GM12878 (cell line): ENCODE data around the gene CIAO2A.

Source experiments
- EED ChIP-seq: sonication (generic); IDR thresholded peaks from 2 replicates; pipeline ENCODE4 v1.6.1; 2016; ENCODE audit warnings: antibody characterized with exemption, low read depth
- ELK1 ChIP-seq: IDR thresholded peaks from 2 replicates; pipeline ENCODE4 v1.6.1; 2012; ENCODE audit warnings: low read depth, low read length, improper control_type of control experiment
- EZH2 ChIP-seq: IDR thresholded peaks from 2 replicates; pipeline ENCODE4 v1.6.1; 2012; ENCODE audit warnings: low read depth, mild to moderate bottlenecking, control low read depth, inconsistent platforms, low read length, borderline replicate concordance; ENCODE audit not compliant: control insufficient read depth
- POLR2A ChIP-seq: IDR thresholded peaks from 2 replicates; pipeline ENCODE4 v1.6.1; 2011; ENCODE audit warnings: low read depth, mild to moderate bottlenecking, low read length
- RAD21 ChIP-seq: IDR thresholded peaks from 2 replicates; pipeline ENCODE4 v1.6.1; 2011; ENCODE audit warnings: mild to moderate bottlenecking, low read depth, low read length, moderate library complexity; ENCODE audit not compliant: insufficient read depth
- TCF7 ChIP-seq: IDR thresholded peaks from 2 replicates; pipeline ENCODE4 v1.6.1; 2014; ENCODE audit warnings: antibody characterized with exemption, borderline replicate concordance
- YY1 ChIP-seq: IDR thresholded peaks from 2 replicates; pipeline ENCODE4 v1.6.1; 2011; ENCODE audit warnings: low read depth, mild to moderate bottlenecking, low read length
- ZNF274 ChIP-seq: IDR thresholded peaks from one replicate; pipeline ENCODE4 v1.8.0; 2011; ENCODE audit not compliant: insufficient read length, insufficient read depth
- TF ChIP-seq, protein P1 (sequence below), 3 experiments: IDR thresholded peaks in 2 of 3; conservative IDR thresholded peaks in 1 of 3; 2 replicates each; pipeline ENCODE4 v1.5.1; 2011; ENCODE audit warnings: low read depth in 3 of 3, low read length in 3 of 3, mild to moderate bottlenecking in 3 of 3, control low read depth in 2 of 3, moderate library complexity in 2 of 3, inconsistent platforms in 1 of 3, mixed read lengths in 1 of 3; ENCODE audit not compliant: control insufficient read depth in 2 of 3, insufficient read depth in 1 of 3; ENCODE audit errors: extremely low read depth in 1 of 3

DNA sequence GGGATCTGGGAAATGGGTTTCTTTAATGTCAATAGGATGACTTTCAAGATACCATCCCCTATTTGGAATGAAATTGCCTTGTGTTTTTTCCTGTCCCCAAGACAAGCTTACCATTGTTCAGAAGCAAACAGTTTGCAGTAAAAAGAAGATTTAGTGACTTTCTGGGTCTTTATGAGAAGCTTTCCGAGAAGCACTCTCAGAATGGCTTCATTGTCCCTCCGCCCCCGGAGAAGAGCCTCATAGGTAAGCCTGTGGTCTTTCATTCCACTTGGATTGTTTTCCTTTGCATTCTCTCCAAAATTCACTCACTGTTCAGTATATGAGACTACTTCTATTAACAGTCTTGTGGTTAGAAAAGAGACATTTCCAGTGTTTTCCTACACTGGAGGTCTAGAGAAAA is 32.3 kb upstream of the CIAO2A start:
- no peak for TF ChIP-seq TCF7
- TF ChIP-seq, protein P1, sequence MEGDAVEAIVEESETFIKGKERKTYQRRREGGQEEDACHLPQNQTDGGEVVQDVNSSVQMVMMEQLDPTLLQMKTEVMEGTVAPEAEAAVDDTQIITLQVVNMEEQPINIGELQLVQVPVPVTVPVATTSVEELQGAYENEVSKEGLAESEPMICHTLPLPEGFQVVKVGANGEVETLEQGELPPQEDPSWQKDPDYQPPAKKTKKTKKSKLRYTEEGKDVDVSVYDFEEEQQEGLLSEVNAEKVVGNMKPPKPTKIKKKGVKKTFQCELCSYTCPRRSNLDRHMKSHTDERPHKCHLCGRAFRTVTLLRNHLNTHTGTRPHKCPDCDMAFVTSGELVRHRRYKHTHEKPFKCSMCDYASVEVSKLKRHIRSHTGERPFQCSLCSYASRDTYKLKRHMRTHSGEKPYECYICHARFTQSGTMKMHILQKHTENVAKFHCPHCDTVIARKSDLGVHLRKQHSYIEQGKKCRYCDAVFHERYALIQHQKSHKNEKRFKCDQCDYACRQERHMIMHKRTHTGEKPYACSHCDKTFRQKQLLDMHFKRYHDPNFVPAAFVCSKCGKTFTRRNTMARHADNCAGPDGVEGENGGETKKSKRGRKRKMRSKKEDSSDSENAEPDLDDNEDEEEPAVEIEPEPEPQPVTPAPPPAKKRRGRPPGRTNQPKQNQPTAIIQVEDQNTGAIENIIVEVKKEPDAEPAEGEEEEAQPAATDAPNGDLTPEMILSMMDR (IDR thresholded peaks at IDR 0.05 in 2 of 3, conservative IDR thresholded peaks at IDR 0.05 in 1 of 3; ENCODE audit: control insufficient read depth in 2 of 3, extremely low read depth in 1 of 3, insufficient read depth in 1 of 3, low read depth in 3 of 3, low read length in 3 of 3) = no peak
- TF ChIP-seq YY1 = no peak
- no peak for TF ChIP-seq EED
- no peak for TF ChIP-seq EZH2
- TF ChIP-seq RAD21 = no peak
- no peak for TF ChIP-seq ZNF274
- no peak for TF ChIP-seq POLR2A
- no peak for TF ChIP-seq ELK1
